Loucy (cell line): Measurements from ENCODE around the gene PLIN4.

Experiments
- H2AFZ ChIP-seq: fragments of 200-600 bp; sonication (generic); 2 replicates; pipeline ENCODE4 v1.6.0; 2016; ENCODE audit warnings: antibody characterized with exemption, mild to moderate bottlenecking, low read length, moderate library complexity
- H3F3A ChIP-seq: fragments of 200-600 bp; 2 replicates; pipeline ENCODE4 v1.6.0; 2016; ENCODE audit warnings: antibody characterized with exemption, low read depth, mild to moderate bottlenecking
- H3K27me3 ChIP-seq: fragments of 200-600 bp; sonication (generic); 2 replicates; pipeline ENCODE4 v1.6.1; 2014; ENCODE audit warnings: low read length, mild to moderate bottlenecking; ENCODE audit not compliant: insufficient read depth, poor library complexity, severe bottlenecking
- H3K36me3 ChIP-seq: fragments of 200-600 bp; sonication (generic); 2 replicates; pipeline ENCODE4 v1.6.1; 2016; ENCODE audit warnings: low read length; ENCODE audit not compliant: insufficient read depth
- H3K4me1 ChIP-seq: fragments of 200-600 bp; sonication (generic); 2 replicates; pipeline ENCODE4 v1.5.1; 2014; ENCODE audit warnings: low read length, mild to moderate bottlenecking; ENCODE audit not compliant: insufficient read depth, poor library complexity, severe bottlenecking
- H3K4me2 ChIP-seq: fragments of 200-600 bp; sonication (generic); 2 replicates; pipeline ENCODE4 v1.6.0; 2014; ENCODE audit warnings: antibody characterized with exemption, low read length, low read depth, mild to moderate bottlenecking; ENCODE audit not compliant: poor library complexity, severe bottlenecking
- H3K4me3 ChIP-seq: fragments of 200-600 bp; sonication (generic); 2 replicates; pipeline ENCODE4 v1.5.1; 2014; ENCODE audit warnings: low read length, mild to moderate bottlenecking, mixed read lengths; ENCODE audit not compliant: poor library complexity, severe bottlenecking
- H3K79me2 ChIP-seq: fragments of 200-600 bp; sonication (generic); 2 replicates; pipeline ENCODE4 v1.6.1; 2014; ENCODE audit warnings: low read length; ENCODE audit not compliant: insufficient read depth
- H3K9ac ChIP-seq: fragments of 200-600 bp; sonication (generic); 2 replicates; pipeline ENCODE4 v1.6.0; 2014; ENCODE audit warnings: mild to moderate bottlenecking, low read depth, low read length, moderate library complexity; ENCODE audit not compliant: poor library complexity, severe bottlenecking
- H3K9me2 ChIP-seq: fragments of 200-600 bp; sonication (generic); replicated peaks from 2 replicates; pipeline ENCODE4 v1.6.1; 2016; ENCODE audit warnings: low read depth, low read length, mixed read lengths
- H3K9me3 ChIP-seq: fragments of 200-600 bp; sonication (generic); 2 replicates; pipeline ENCODE4 v1.6.1; 2014; ENCODE audit warnings: mild to moderate bottlenecking, antibody characterized with exemption, low read length, low read depth; ENCODE audit not compliant: insufficient read depth
- H4K20me1 ChIP-seq: fragments of 200-600 bp; sonication (generic); 2 replicates; pipeline ENCODE4 v1.6.0; 2014; ENCODE audit warnings: antibody characterized with exemption, low read length, mild to moderate bottlenecking; ENCODE audit not compliant: insufficient read depth, poor library complexity, severe bottlenecking
- EZH2phosphoT487 ChIP-seq: fragments of 200-600 bp; IDR thresholded peaks from 2 replicates; pipeline ENCODE4 v1.6.1; 2018; ENCODE audit warnings: antibody characterized with exemption, mild to moderate bottlenecking, moderate library complexity, borderline replicate concordance
- TF ChIP-seq, protein P1 (sequence below): fragments of 200-600 bp; sonication (generic); conservative IDR thresholded peaks from 2 replicates; pipeline ENCODE4 v1.5.1; 2014; ENCODE audit warnings: mild to moderate bottlenecking, antibody characterized with exemption, low read length

PLIN4 gene

DNA sequence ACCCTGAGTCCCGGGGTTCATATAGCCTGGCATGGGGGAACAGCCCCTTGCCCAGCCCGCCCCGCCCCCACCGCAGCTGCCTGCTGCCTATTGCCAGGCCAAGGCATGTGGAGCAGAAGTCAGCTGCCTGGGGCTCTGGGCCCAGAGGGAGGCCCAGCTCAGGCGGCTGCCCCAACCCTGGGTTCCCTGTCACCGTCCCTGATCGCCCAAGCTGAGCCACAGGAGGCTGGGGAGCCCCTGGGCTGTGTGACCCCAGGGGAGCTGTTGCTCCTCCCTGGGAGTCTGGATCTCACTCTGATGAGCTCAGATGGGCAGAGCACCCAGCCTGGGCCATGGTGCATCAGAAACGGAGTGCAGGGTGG, 1.4 kb downstream of the PLIN4 start:
- Histone ChIP-seq H3K9me2 (no peaks in the 10 kb centered on the region), H3F3A (no peaks in the 10 kb centered on the region), H3K36me3 (no peaks in the 10 kb centered on the region), H3K27me3 (no peaks in the 10 kb centered on the region), H3K79me2 (no peaks in the 10 kb centered on the region), H3K9me3 (no peaks in the 10 kb centered on the region), H3K4me3 (no peak overlapping the region), H3K4me2 (no peak overlapping the region), H4K20me1 (no peaks in the 10 kb centered on the region), H3K4me1 (no peaks in the 10 kb centered on the region), H3K9ac (no peak overlapping the region), H2AFZ (no peak overlapping the region)
- TF ChIP-seq, protein P1, sequence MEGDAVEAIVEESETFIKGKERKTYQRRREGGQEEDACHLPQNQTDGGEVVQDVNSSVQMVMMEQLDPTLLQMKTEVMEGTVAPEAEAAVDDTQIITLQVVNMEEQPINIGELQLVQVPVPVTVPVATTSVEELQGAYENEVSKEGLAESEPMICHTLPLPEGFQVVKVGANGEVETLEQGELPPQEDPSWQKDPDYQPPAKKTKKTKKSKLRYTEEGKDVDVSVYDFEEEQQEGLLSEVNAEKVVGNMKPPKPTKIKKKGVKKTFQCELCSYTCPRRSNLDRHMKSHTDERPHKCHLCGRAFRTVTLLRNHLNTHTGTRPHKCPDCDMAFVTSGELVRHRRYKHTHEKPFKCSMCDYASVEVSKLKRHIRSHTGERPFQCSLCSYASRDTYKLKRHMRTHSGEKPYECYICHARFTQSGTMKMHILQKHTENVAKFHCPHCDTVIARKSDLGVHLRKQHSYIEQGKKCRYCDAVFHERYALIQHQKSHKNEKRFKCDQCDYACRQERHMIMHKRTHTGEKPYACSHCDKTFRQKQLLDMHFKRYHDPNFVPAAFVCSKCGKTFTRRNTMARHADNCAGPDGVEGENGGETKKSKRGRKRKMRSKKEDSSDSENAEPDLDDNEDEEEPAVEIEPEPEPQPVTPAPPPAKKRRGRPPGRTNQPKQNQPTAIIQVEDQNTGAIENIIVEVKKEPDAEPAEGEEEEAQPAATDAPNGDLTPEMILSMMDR, result no peak
- TF ChIP-seq EZH2phosphoT487, result no peak

DNA sequence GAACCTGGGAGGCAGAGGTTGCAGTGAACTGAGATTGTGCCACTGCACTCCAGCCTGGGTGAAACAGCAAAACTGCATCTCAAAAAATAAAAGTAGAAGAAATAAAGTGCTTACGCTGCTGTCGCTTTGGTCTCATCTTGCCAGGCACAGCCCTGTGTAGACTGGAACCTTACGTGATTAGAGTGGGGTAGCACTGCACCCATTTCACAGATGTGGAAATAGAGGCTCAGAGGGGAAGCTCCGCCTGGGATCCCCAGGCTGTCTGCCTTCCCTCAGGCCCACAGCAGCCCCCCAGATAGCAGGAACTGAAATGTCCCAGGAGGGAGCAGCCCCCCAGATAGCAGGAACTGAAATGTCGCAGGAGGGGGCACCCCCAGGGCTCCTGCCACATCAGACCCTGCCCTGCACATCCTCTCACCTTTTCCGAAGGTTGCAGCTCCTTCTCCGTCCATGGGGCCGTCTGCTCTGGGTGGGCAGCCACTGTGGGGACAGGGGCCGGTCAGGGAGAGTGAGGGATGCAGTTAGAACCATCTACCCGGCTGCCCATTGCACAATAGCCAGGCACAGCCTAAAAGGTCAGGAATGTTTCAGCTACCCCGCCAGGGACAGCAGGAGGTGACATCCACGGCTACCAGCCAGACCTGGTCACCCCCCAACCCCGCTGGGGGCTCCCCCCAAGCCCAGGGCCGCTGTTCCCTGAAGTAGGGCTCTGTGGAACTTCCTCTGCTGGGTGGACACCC, 1.9 kb downstream of the PLIN4 start:
- H4K20me1 ChIP-seq, result no peaks in the 10 kb centered on the region
- H3K79me2 ChIP-seq, result no peaks in the 10 kb centered on the region
- TF ChIP-seq, protein P1, result no peak
- no peak for TF ChIP-seq EZH2phosphoT487
- H2AFZ ChIP-seq, result no peak overlapping the region
- H3K4me2 ChIP-seq, result no peak overlapping the region
- H3K36me3 ChIP-seq, result no peaks in the 10 kb centered on the region
- no peaks in the 10 kb centered on the region for H3F3A ChIP-seq
- no peaks in the 10 kb centered on the region for H3K9me3 ChIP-seq
- no peaks in the 10 kb centered on the region for H3K4me1 ChIP-seq
- H3K27me3 ChIP-seq, result no peaks in the 10 kb centered on the region
- no peaks in the 10 kb centered on the region for H3K9me2 ChIP-seq
- no peak overlapping the region for H3K9ac ChIP-seq
- no peak overlapping the region for H3K4me3 ChIP-seq

DNA sequence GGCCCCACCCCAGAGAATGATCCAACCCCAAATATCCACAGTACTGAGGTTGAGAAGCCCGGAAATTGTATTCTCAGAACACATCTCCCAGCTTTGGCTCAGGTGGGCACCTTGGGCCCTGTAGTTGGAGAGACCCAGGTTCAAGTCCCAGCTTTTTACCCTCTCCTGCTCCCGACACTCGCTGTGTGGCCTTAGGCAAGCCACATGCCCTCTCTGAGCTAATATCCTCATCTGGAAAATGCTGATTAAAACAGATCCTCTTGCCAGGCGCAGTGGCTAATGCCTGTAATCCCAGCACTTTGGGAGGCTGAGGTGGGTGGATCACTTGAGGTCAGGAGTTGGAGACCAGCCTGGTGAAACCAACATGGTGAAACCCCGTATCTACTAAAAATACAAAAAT, 2.6 kb downstream of the PLIN4 start:
- H3K27me3 ChIP-seq, result no peaks in the 10 kb centered on the region

More for the DNA sequence above, 2.6 kb downstream of the PLIN4 start:
- Histone ChIP-seq H3K4me3 (no peak overlapping the region), H2AFZ (no peak overlapping the region), H3K9me2 (no peaks in the 10 kb centered on the region), H3K9me3 (no peaks in the 10 kb centered on the region), H3F3A (no peaks in the 10 kb centered on the region), H3K4me2 (no peak overlapping the region), H3K9ac (no peak overlapping the region), H4K20me1 (no peaks in the 10 kb centered on the region), H3K36me3 (no peaks in the 10 kb centered on the region), H3K4me1 (no peaks in the 10 kb centered on the region), H3K79me2 (no peaks in the 10 kb centered on the region)
- TF ChIP-seq, protein P1, result no peak
- no peak for TF ChIP-seq EZH2phosphoT487
